SK-N-SH treated with all-trans-retinoic acid at 6 μM for 48 hours (cell line): ENCODE measurements around the gene SLC13A1.

ENCODE experiments used
- CSRNP3 ChIP-seq: fragments of 250-450 bp; sonication (Bioruptor Pico); IDR thresholded peaks from 2 replicates; pipeline ENCODE4 v1.5.1; 2021; ENCODE audit warnings: mild to moderate bottlenecking, moderate library complexity
- ESRRG ChIP-seq: fragments of 250-450 bp; sonication (Bioruptor Pico); IDR thresholded peaks from 2 replicates; pipeline ENCODE4 v1.6.1; 2021; ENCODE audit warnings: mild to moderate bottlenecking
- PATZ1 ChIP-seq: fragments of 250-450 bp; sonication (Bioruptor Pico); IDR thresholded peaks from 2 replicates; pipeline ENCODE4 v1.8.0; 2020; ENCODE audit warnings: mild to moderate bottlenecking, moderate library complexity, borderline replicate concordance
- PPARA ChIP-seq: fragments of 250-450 bp; sonication (Bioruptor Pico); IDR thresholded peaks from 2 replicates; pipeline ENCODE4 v1.5.0; 2020; ENCODE audit warnings: mild to moderate bottlenecking, borderline replicate concordance
- RARB ChIP-seq: fragments of 250-450 bp; sonication (Bioruptor Pico); IDR thresholded peaks from 2 replicates; pipeline ENCODE4 v1.8.0; 2021; ENCODE audit warnings: mild to moderate bottlenecking, moderate library complexity
- TCF4 ChIP-seq: fragments of 250-450 bp; sonication (Bioruptor Pico); IDR thresholded peaks from 2 replicates; pipeline ENCODE4 v1.8.0; 2021; ENCODE audit warnings: mild to moderate bottlenecking, moderate library complexity, borderline replicate concordance
- TSHZ2 ChIP-seq: fragments of 250-450 bp; sonication (Bioruptor Pico); IDR thresholded peaks from 2 replicates; pipeline ENCODE4 v1.5.0; 2020; ENCODE audit warnings: mild to moderate bottlenecking, moderate library complexity
- ZFP3 ChIP-seq: fragments of 250-450 bp; sonication (Bioruptor Pico); IDR thresholded peaks from 2 replicates; pipeline ENCODE4 v1.5.0; 2020; ENCODE audit warnings: mild to moderate bottlenecking, moderate library complexity
- ZFP30 ChIP-seq: fragments of 450-650 bp; formaldehyde crosslinking; IDR thresholded peaks from 2 replicates; pipeline ENCODE4 v1.5.0; 2022; ENCODE audit warnings: mild to moderate bottlenecking, moderate library complexity
- ZNF70 ChIP-seq: fragments of 450-650 bp; formaldehyde crosslinking; IDR thresholded peaks from 2 replicates; pipeline ENCODE4 v1.5.0; 2020; ENCODE audit warnings: mild to moderate bottlenecking, moderate library complexity
- ZNF8 ChIP-seq: fragments of 450-650 bp; formaldehyde crosslinking; IDR thresholded peaks from 2 replicates; pipeline ENCODE4 v1.5.0; 2020; ENCODE audit warnings: mild to moderate bottlenecking, moderate library complexity

- TF ChIP-seq ZNF70 (CRISPR knock-in tag) (no peak), PATZ1 (CRISPR knock-in tag) (no peak), CSRNP3 (CRISPR knock-in tag) (no peak), ZFP3 (CRISPR knock-in tag) (no peak), ZFP30 (CRISPR knock-in tag) (no peak), TCF4 (CRISPR knock-in tag) (no peak), RARB (CRISPR knock-in tag) (no peak), PPARA (no peak), ESRRG (CRISPR knock-in tag) (no peak), TSHZ2 (no peak), ZNF8 (CRISPR knock-in tag) (no peak)
Measured at GRCh38 chr7:123170333-123171246, 29.2 kb downstream of the SLC13A1 start.
